Measurements from ENCODE around the gene HIF3A. TPM values are rescaled to one million over a fixed set of nuclear protein-coding genes. Genes with fewer than 3 reads are reported as not detected.

The HIF3A gene
- total and polyA plus RNA-seq, 2 of the 4 experiments (the other 2 are of a cell fraction), result 0.02 TPM; not detected in 1

DNA sequence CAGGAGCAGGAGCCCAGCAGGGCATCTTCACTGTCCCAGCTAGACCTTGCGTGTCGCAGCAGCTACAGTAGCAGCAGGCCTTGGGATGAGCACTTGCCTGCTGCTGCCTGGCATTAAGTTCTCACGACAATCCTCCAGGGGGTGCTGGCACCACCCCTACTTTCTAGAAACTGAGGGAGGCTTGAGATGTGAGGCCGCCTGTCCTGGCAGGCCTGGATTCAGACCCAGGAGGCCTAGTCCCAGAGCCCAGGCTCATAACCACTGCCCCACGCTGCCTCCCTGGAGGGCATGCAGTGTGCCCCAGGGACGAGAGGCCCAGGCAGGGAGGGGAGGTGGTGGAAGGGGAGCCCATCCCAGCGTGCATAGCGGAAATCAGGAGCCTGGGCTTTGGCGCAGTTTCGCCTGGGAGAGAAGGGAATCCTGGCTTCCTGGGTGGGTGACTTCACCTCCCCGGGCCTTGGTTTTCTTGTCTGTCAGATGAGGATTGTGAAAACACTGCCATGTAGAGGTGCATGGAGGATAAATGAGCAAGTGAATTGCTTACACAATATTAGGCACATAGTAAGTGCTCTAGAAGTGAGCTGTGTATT is 76.2 kb downstream of the HIF3A start:
- Histone ChIP-seq H2BK120ac (ENCODE audit: low read depth, low read length) (peak overlapping the region; percentile 71), H3K9me3 (ENCODE audit: control insufficient read depth, insufficient read depth, low read length) (no peaks in the 10 kb centered on the region), H3K4ac (ENCODE audit: low read depth, low read length) (peak overlapping the region; percentile 34), H3K4me1 (ENCODE audit: control insufficient read depth, insufficient read depth, low read length) (peaks cover 27% of the 10 kb centered on the region), H2AK5ac (ENCODE audit: low read depth, low read length) (peak overlapping the region; percentile 18; the same call in 1 of the 2 replicates), H2BK20ac (ENCODE audit: low read depth, low read length) (no peak overlapping the region), H3K27ac (ENCODE audit: insufficient read depth, low read length) (peak overlapping the region; percentile 34; the same call in 1 of the 2 replicates), H4K5ac (ENCODE audit: low read depth, low read length) (no peak overlapping the region), H3K14ac (replicated peaks; ENCODE audit: low read depth, low read length) (peak overlapping the region; percentile 23), H2AK9ac (replicated peaks; ENCODE audit: low read depth, low read length, poor library complexity) (peak overlapping the region; percentile 68), H3K18ac (ENCODE audit: low read depth, low read length) (no peak overlapping the region), H4K91ac (ENCODE audit: insufficient read depth, low read depth, low read length) (peak overlapping the region; percentile 36; the same call in 1 of the 2 replicates), H2AFZ (replicated peaks; ENCODE audit: low read length, poor library complexity) (no peak overlapping the region), H3K4me3 (ENCODE audit: insufficient read depth, low read depth, low read length) (no peak overlapping the region), H4K8ac (ENCODE audit: low read depth in 2 of 2, low read length in 2 of 2) (peak overlapping the region in 1 of 2 experiments; percentile 44; a peak in 1 of 4 replicates), H3K56ac (ENCODE audit: extremely low read depth, insufficient read depth, low read length) (no peak overlapping the region), H3K27me3 (ENCODE audit: control insufficient read depth, insufficient read depth, low read length) (no peaks in the 10 kb centered on the region), H3K9ac (ENCODE audit: low read depth, low read length) (peak overlapping the region; percentile 13; the same call in 1 of the 2 replicates), H3K36me3 (ENCODE audit: control insufficient read depth, insufficient read depth, low read length) (peaks cover 24% of the 10 kb centered on the region), H3K79me1 (ENCODE audit: low read depth in 1 of 2, low read length in 2 of 2) (peaks cover 36 to 87% of the 10 kb centered on the region in 2 experiments), H3K23ac (ENCODE audit: low read depth, low read length) (peak overlapping the region; percentile 17; the same call in 1 of the 2 replicates), H3K9me1 (ENCODE audit: insufficient read depth, low read length) (peaks cover 44% of the 10 kb centered on the region), H2BK15ac (ENCODE audit: low read depth, low read length) (no peak overlapping the region; the same call in 2 of the 3 replicates), H2BK5ac (ENCODE audit: low read depth, low read length, poor library complexity, severe bottlenecking) (peak overlapping the region; percentile 27), H3K4me2 (ENCODE audit: low read depth, low read length) (peak overlapping the region; percentile 14; the same call in 1 of the 2 replicates), H4K20me1 (ENCODE audit: insufficient read depth, low read length) (peaks cover 32% of the 10 kb centered on the region)
- DNase-seq, result no peak
- TF ChIP-seq CEBPB (IDR thresholded peaks at IDR 0.05; ENCODE audit: low read depth, low read length) (peak; percentile 31; the same call in 1 of the 2 replicates), FOS (IDR thresholded peaks at IDR 0.05; ENCODE audit: low read depth, low read length) (no peak)
- TF ChIP-seq, protein P1, sequence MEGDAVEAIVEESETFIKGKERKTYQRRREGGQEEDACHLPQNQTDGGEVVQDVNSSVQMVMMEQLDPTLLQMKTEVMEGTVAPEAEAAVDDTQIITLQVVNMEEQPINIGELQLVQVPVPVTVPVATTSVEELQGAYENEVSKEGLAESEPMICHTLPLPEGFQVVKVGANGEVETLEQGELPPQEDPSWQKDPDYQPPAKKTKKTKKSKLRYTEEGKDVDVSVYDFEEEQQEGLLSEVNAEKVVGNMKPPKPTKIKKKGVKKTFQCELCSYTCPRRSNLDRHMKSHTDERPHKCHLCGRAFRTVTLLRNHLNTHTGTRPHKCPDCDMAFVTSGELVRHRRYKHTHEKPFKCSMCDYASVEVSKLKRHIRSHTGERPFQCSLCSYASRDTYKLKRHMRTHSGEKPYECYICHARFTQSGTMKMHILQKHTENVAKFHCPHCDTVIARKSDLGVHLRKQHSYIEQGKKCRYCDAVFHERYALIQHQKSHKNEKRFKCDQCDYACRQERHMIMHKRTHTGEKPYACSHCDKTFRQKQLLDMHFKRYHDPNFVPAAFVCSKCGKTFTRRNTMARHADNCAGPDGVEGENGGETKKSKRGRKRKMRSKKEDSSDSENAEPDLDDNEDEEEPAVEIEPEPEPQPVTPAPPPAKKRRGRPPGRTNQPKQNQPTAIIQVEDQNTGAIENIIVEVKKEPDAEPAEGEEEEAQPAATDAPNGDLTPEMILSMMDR (conservative IDR thresholded peaks at IDR 0.05; ENCODE audit: low read depth, low read length), result peak; percentile 29; the same call in 1 of the 2 replicates
- POLR2A ChIA-PET (ENCODE audit: unreplicated experiment), result no interaction called here
- intact Hi-C loops (cut with micrococcal nuclease), result no loop called here
- in situ Hi-C loops (cut with MboI; ENCODE audit: low sequenced_read_pairs), result no loop called here
- CTCF ChIA-PET, result interaction anchor here (0.6 to 1.1 kb wide), 2 partner anchors 25 to 219 kb away, joined by 3 to 6 read pairs; no protein-coding TSS in a partner anchor
- ATAC-seq (ENCODE audit: low read depth), result peak; percentile 18
- no CpG with 5 or more reads among the region's 11 CpGs for WGBS, 2 experiments (ENCODE audit: extremely low coverage in 2 of 2, insufficient read length in 1 of 2)
- dilution Hi-C loops (cut with HindIII; ENCODE audit: low sequenced_read_pairs, unreplicated experiment), result no loop called here
- no TSS peak for BruUV-seq (replicated peaks)
